ENCODE data around the gene HOXA4. TPM values are rescaled to one million over a fixed set of nuclear protein-coding genes. Genes with fewer than 3 reads are reported as not detected.

HOXA4 gene
- total and polyA plus RNA-seq, 10 of the 15 experiments (the other 5 are each of a cell fraction or from before 2014, with no cell fraction given): 0.07 TPM; not detected in 9

- DNase-seq (ENCODE audit: low read depth, low spot score) (no peak), FAIRE-seq (no peak), ATAC-seq (no peak)
- RAD21 ChIA-PET (ENCODE audit: unreplicated experiment): no interaction called here
- WGBS (ENCODE audit: insufficient coverage, insufficient replicate concordance, low lambda C conversion rate, missing lambda C conversion rate): 91% methylated on average over 8 of the region's 8 CpGs
- H3K27me3 ChIP-seq (replicated peaks in 1 of 2; ENCODE audit: control insufficient read depth in 2 of 2, insufficient read depth in 2 of 2, low read length in 1 of 2): peaks cover 4% of the 10 kb centered on the region in 2 experiments
- CTCF ChIA-PET: interaction anchor here (1.5 kb wide), 1 partner anchor 9 kb away, joined by 4 read pairs; no protein-coding TSS in a partner anchor
- POLR2A ChIA-PET: no interaction called here
- SMC1A ChIA-PET (ENCODE audit: uncharacterized antibody, unreplicated experiment): interaction anchor here (0.7 to 1.2 kb wide), 2 partner anchors 18 to 47 kb away, joined by 3 read pairs; no protein-coding TSS in a partner anchor
- no peaks in the 10 kb centered on the region; the same call in 2 of the 3 replicates for H3K9me3 ChIP-seq (replicated peaks; ENCODE audit: control insufficient read depth, insufficient read depth, low read length)
- no peak overlapping the region for H3K4me2 ChIP-seq (ENCODE audit: control insufficient read depth, insufficient read depth)
- H3K4me3 ChIP-seq: no peak overlapping the region
- peaks cover 6% of the 10 kb centered on the region for H3K4me1 ChIP-seq (ENCODE audit: control insufficient read depth, insufficient read depth, low read length)
- no peak overlapping the region for H3K27ac ChIP-seq (ENCODE audit: control insufficient read depth, insufficient read depth)
- no TSS peak for BruUV-seq (replicated peaks)
- no peak overlapping the region for H2AFZ ChIP-seq (ENCODE audit: control insufficient read depth, low read depth, low read length)
- no peaks in the 10 kb centered on the region for H3K36me3 ChIP-seq (ENCODE audit: control insufficient read depth in 2 of 2, insufficient read depth in 2 of 2, low read length in 1 of 2)
- intact Hi-C loops (cut with micrococcal nuclease; ENCODE audit: unreplicated experiment) (no loop called here), in situ Hi-C loops (cut with MboI) (no loop called here)
- no peaks in the 10 kb centered on the region for H3K79me2 ChIP-seq (ENCODE audit: control insufficient read depth, insufficient read depth, low read length)
- H4K20me1 ChIP-seq (ENCODE audit: control insufficient read depth, insufficient read depth): no peaks in the 10 kb centered on the region
- H3K9ac ChIP-seq (ENCODE audit: control insufficient read depth, insufficient read depth, low read length): no peak overlapping the region
- no peak for TF ChIP-seq SMAD5 (IDR thresholded peaks at IDR 0.05; ENCODE audit: low read depth)
- TF ChIP-seq ZNF687 (IDR thresholded peaks at IDR 0.05): no peak
- TF ChIP-seq POLR2AphosphoS5 (IDR thresholded peaks at IDR 0.05; ENCODE audit: low read length): no peak
- TF ChIP-seq MTA3 (IDR thresholded peaks at IDR 0.05; ENCODE audit: borderline replicate concordance, low read length): no peak
- no peak for TF ChIP-seq ZBTB33 (IDR thresholded peaks at IDR 0.05)
- TF ChIP-seq PML (IDR thresholded peaks at IDR 0.05; ENCODE audit: low read length): no peak
- TF ChIP-seq, protein P1, sequence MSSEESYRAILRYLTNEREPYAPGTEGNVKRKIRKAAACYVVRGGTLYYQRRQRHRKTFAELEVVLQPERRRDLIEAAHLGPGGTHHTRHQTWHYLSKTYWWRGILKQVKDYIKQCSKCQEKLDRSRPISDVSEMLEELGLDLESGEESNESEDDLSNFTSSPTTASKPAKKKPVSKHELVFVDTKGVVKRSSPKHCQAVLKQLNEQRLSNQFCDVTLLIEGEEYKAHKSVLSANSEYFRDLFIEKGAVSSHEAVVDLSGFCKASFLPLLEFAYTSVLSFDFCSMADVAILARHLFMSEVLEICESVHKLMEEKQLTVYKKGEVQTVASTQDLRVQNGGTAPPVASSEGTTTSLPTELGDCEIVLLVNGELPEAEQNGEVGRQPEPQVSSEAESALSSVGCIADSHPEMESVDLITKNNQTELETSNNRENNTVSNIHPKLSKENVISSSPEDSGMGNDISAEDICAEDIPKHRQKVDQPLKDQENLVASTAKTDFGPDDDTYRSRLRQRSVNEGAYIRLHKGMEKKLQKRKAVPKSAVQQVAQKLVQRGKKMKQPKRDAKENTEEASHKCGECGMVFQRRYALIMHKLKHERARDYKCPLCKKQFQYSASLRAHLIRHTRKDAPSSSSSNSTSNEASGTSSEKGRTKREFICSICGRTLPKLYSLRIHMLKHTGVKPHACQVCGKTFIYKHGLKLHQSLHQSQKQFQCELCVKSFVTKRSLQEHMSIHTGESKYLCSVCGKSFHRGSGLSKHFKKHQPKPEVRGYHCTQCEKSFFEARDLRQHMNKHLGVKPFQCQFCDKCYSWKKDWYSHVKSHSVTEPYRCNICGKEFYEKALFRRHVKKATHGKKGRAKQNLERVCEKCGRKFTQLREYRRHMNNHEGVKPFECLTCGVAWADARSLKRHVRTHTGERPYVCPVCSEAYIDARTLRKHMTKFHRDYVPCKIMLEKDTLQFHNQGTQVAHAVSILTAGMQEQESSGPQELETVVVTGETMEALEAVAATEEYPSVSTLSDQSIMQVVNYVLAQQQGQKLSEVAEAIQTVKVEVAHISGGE (CRISPR knock-in tag; IDR thresholded peaks at IDR 0.05): no peak
- TF ChIP-seq ZNF217 (IDR thresholded peaks at IDR 0.05): no peak
- TF ChIP-seq RB1 (IDR thresholded peaks at IDR 0.05; ENCODE audit: borderline replicate concordance): no peak
- TF ChIP-seq STAT1 (conservative IDR thresholded peaks at IDR 0.05): no peak
- TF ChIP-seq RAD21 (IDR thresholded peaks at IDR 0.05; ENCODE audit: insufficient read depth, low read depth, low read length): no peak
- TF ChIP-seq E4F1 (IDR thresholded peaks at IDR 0.05; ENCODE audit: borderline replicate concordance, partially characterized antibody): no peak
- TF ChIP-seq SIN3A (IDR thresholded peaks at IDR 0.05; ENCODE audit: low read depth, low read length): no peak
Measured at GRCh38 chr7:27100694-27101170, 29.8 kb downstream of the HOXA4 start.
